ENCODE data around the gene TAS2R3.

The TAS2R3 gene

DNA sequence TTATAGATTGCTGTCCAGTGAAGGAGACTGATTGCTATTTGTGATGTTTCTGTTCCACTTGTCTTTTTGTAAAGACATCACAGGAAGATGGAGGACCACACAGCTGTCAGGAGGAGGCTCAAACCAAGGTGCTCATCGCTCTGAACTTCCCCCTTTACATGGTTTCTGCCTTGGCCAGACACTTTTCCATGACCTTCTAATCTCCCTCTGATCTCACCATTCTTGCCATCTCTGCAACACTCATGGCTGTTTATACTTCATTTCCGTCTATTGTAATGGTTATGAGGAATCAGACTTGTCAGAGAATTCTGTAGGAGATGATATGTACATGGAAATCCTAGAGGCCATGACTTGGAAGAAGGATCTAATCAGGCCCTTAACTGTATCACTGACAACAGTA is 24.4 kb downstream of the TAS2R3 start:
- DNase-seq = no peak

GRCh38 chr7:141789917-141790316 is 26.0 kb downstream of the TAS2R3 start, which contains the start of gene TAS2R5:
TSS of gene TAS2R5 (plus strand) at chr7:141790217. CDS start at chr7:141790362, 145 bp downstream.
- DNase-seq = no peak

DNA sequence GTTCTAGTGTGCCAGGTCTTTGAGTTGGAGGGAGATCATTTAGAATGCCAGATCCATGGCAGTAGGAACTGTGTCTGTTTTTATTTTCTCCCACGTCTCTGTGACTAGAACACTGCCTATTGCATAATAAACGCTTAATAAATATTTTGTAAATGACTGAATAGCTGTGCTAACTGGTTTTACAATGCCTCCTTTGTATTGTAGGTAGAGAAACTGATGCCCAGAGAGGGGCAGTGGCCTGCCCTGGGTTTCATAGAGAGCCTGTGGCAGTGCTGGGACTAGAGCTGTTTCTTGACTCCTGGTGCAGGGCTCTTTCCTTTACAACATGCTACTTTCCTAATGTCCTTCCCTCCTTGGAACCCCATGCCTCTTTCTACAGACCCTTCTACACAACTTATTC is 28.6 kb downstream of the TAS2R3 start:
- DNase-seq = no peak
